Activated CD4-positive, alpha-beta T cell treated with anti-CD3 and anti-CD28 coated beads for 48 hours (primary cell): ENCODE results near the gene RGR.
A peak's percentile ranks its signal among the peaks of the same experiment; 100 is the strongest.

Experiments used
- DNase-seq: peaks from one replicate; pipeline ENCODE4 v3.0.0-alpha.2; 2020

RGR gene

DNA sequence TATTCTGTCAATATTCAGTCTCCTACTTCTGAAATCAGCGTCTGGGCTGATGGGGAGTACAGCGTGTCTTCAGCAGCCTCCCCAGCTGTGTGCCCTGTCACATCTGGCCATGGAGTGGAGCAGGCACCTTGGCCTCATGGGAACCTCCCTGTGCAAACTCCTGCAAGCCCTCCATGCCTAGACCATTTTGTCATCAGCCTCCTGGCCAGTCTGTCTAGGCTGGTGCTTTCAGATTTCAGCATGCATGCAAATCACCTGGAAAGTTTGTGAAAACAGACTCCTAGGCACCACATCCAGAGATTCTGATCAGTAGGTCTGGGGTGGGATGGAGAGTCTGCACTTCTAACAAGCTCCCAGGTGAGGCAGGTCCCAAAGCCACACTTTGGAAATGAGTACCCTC lies 57.4 kb downstream of the RGR start:
- no peak for DNase-seq

DNA sequence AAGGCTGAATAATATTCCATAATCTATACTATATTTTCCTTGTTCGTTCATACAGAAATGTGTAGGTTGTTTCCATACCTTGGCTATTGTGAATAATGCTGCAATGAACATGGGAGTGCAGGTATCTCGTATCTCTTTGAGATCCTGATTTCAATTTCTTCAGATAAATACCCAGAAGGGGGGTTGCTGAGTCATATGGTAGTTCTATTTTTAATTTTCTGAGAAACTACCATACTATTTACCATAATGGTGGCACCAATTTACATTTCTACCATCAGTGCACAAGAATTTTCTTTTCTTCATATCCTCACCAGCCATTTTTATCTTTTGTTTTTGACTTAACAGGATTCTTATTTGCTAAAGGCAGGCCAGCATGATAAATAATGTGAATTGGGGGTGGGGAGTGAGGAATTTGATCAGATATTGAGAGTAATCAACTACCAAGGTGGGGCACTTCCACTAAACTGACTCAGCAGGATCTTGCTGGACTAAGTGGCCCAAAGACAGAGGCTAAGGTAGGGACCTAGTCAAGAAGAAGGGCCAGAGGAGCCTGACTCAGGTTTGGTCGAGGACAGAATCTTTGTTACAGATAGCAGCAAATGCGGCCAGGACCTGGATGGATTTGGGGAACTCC lies 62.0 kb downstream of the RGR start:
- no peak for DNase-seq

DNA sequence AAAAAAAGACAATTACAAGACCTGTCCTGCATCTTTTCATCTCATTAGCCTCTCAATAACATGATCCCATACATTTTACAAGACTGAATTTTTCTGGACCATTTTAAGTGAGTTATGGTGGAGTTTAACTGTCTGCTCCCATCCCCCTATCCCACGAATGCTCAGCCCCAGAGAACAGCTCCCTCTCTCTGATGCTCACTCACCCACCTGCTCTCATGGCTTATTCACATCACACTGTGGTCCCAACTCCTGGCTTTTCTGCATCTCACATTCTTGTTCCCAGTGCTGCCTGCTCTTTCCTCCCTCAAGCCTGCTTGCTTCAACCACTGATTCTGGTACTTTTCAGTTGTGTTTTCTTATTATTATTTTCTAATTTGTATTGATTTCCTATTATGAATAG lies 63.2 kb downstream of the RGR start:
- DNase-seq: no peak

DNA sequence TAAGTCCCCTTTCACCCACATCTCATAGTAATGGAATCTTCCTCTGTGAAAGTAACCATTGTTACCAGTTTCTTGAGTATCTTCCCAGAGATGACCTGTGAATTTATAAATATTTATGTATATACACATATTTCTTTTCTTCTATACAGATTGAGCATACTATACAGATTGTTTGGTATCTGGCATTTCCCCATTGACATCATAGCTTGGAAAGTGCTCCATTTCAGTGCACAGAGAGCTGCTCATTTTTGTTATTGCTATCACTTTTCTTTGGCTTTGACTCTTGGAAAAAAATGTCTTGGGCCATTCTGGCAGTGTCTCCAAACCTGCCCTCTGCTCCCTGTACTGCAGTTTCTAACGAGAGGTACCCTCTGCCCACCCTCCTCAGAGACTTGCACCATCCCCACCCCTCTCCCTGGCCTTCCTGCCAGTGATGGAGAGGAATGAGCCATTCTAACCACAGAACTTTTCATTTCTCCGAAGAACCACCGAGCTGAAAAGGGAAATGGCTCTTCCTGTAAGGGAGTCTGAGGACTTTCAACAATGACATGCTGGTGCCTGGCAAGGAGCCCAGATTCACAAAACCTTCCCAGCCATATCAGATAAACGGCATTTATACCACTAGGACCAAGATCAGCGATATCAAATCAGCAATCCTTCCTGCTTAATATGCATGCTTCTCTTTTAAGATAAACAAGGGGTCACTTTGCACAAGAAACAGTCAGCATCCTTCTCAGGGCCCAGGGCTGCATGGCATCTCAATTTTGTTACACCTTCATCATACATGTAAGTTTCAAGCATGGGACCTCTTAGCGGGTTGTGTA lies 63.8 kb downstream of the RGR start:
- DNase-seq: peak; percentile 60
